NAMALWA (cell line): ENCODE data around the gene ARPP19.
"Not testable (repeated sequence)": the region's sequence is repeated elsewhere in the genome, so short reads cannot be mapped to it uniquely, and the experiment has no call there.

Source experiments
- DNase-seq: peaks from one replicate; pipeline ENCODE4 v3.0.0-alpha.2; 2015; ENCODE audit warnings: low spot score

Gene ARPP19, protein sequence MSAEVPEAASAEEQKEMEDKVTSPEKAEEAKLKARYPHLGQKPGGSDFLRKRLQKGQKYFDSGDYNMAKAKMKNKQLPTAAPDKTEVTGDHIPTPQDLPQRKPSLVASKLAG

DNA sequence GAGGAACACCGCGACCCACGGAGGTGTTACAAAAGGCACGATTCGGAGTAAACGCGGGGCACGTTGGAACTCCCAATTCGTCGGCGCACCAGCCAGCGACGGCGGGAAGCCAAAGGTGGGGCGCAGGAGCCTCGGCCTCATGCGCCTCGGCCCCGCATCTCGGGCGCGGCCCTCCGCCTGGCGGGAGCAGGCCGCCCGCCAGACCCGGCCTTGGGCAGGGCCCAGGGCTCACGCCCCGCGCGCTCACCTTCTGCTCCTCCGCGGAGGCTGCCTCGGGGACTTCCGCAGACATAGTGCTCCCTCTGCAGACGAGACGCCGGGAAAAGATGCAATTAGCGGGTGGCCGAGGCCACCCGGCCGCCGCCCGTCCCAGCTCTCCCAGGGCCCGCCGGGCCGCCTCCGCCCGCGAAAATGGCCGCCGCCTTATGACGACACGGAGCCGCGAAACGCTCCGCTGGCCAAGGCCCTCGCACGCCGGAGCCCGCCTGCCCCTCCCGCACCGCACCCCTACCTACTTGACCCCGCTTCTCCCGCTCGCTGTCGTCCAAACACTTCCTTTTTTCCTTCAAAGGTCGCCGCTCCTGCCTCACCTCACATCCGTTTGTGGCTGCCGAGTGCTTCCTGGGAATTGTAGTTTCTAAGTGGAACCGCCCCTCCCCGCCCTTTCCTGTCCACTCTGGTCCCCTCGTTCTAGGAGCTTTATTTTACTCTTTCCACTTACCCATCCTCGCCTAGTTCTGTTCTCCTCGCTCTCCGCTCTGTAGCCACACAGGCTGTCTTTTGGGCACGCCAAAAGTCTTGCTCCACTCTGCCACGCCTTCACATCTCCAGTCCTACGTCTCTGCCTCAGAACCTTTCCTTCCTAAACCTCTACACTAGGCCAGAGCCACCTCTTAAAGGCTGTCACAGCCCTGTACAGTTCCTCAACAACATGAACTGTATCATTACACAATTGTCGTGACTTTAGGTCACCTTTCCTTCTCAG lies at the start of gene ARPP19:
Gene ARPP19 (minus strand): TSS at position 430 of the 985 bp plus-strand sequence. CDS start 138 bp downstream, at position 292.
- peak; percentile 86 for DNase-seq

DNA sequence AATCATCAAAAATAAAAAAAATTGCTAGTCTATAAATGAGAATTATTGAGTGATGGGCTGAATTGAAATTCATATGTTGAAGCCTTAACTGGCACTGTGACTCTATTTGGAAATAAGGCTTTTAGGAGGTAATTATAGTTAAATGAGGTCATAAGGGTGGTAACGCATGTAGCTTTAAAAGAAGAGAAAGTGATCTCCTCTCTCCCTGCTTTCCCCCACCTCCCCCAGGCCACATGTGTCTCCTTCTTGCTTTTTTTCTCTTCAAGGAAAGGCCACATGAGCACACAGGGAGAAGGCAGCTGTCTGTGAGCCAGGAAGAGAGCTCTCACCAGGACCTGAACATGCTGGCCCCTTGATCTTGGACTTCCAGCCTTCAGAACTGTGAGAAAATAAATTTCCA lies 48.2 kb upstream of the ARPP19 start:
- no peak for DNase-seq

DNA sequence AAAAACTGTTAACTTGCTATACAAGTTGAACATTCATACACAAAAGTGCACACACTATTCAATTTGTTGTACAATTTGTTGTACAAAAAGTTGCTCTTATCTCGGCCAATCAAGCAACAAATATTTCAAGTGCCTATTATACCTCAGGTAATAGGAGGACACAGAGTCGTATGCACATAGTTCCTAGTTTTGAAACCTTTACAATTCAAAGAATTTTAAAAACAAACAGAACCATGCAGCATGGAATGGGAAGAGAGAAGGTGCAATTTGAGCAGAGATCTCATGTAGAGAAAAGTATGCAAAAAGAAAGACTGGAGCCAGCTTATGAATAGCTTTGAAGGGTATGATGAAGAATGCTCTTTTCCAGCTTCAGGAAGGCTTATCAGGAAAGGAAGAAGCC lies 46.5 kb upstream of the ARPP19 start:
- DNase-seq = no peak

DNA sequence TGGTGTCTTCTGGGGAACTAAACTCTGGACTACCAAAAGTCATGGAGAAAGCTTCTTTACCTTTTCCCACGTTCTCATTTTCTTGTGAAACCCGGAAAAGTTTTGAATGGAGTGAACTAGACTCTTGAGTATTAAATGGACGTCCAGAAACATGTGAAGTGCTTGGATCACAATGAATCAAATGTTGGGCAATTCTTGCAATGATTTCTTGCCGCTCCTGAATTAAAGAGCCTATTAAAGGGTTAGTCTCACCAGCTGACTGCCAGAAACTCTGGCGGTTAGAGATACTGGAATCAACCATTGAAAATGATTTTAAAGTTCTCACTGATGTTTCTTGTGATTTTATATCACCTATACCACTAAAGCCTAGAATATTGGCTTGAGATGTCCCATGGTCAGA lies 40.8 kb upstream of the ARPP19 start:
- DNase-seq = no peak

DNA sequence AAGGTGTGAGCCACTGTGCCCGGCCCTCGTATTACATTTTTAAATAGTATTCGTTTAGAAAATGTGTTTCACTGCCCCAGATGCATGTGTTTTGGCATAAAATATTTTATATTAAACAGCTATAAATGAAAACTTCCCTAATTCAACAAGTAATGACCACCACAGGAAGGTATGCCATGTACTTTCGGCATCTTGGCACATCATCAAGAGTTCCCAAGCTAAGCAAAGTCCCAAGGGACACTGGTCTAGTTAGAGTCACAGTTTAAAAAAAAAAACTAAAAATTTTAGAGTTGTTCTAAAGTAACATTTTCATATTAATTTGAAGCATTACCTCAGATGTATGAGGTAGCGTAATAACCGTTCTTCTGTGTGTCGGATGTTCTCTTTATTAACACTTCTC lies 15.6 kb upstream of the ARPP19 start:
- DNase-seq = no peak

DNA sequence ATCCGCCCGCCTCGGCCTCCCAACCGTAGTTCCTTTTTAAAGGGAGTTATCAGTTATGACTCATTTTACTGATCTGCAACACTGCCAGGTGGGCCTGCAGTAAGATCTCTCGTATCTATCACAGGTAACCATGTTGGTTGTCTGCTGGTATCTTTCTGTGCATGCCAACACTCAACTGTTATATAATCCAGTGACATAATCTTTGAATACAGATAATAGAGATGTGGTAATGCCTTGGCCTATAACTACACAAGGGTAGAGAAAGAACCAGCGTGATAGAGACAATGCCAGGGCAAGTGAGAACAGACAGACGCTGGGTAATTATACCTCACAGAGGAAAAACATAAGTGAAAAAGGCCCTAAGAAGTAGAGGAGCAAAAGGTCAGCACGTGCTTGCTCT lies 11.0 kb upstream of the ARPP19 start:
- DNase-seq = no peak

DNA sequence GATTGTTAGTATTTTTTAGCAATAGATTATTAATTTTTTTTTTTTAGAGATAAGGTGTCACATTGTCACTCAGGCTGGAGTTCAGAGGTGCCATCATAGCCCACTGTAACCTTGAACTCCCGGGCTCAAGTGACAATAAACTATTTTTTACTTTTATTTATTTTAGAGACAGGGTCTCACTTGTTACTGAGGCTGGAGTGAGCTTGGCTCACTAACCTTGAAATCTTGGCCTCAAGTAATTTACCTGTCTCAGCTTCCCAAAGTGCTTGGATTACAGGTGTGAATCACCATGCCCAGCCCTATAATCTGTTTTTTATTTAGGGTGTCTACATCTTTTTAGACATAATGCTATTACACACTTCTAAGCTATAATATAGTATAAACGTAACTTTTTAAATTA lies 7.9 kb upstream of the ARPP19 start:
- DNase-seq = no peak

DNA sequence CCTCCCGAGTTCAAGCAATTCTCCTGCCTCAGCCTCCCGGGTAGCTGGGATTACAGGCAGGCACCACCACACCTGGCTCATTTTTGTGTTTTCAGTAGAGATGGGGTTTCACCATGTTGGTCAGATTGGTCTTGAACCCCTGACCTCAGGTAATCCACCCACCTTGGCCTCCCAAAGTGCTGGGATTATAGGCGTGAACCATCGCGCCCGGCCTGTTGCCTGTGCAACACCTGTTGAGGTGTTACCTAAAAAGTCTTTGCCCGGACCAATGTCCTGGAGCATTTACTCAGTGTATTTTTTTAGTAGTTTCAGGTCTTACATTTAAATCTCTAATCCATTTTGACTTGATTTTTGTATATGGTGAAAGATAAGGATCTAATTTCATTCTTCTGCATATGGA lies 6.7 kb upstream of the ARPP19 start:
- DNase-seq = not testable (repeated sequence)

DNA sequence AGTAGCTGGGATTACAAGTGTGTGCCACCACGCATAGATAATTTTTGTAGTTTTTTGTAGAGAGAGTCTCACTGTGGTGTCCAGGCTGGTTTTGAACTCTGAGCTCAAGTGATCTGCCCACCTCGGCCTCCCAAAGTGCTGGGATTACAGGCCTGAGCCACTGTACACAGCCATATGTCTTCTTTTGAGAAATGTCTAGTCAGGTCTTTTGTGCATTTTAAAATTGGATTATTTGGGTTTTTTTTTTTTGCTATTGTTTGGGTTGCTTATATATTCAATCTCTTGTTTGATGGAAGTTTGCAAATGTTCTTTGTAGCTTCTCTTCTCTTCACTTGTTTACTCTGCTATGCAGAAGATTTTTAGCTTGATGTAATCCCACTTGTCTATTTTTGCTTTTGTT lies 6.2 kb upstream of the ARPP19 start:
- DNase-seq = no peak

DNA sequence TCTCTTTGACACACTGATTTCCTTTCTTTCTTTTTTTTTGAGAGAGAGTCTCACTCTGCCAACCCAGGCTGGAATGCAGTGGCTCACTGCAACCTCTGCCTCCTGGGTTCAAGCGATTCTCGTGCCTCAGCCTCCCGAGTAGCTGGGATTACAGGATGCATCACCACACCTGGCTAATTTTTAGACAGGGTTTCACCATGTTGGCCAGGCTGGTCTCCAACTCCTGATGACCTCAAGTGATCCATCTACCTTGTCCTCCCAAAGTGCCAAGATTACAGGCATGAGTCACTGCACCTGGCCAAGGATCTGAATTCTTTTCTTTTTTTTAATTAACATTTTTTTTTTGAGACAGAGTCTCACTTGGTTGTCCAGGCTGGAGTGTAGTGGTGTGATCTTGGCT lies 5.8 kb upstream of the ARPP19 start:
- DNase-seq = not testable (repeated sequence)

DNA sequence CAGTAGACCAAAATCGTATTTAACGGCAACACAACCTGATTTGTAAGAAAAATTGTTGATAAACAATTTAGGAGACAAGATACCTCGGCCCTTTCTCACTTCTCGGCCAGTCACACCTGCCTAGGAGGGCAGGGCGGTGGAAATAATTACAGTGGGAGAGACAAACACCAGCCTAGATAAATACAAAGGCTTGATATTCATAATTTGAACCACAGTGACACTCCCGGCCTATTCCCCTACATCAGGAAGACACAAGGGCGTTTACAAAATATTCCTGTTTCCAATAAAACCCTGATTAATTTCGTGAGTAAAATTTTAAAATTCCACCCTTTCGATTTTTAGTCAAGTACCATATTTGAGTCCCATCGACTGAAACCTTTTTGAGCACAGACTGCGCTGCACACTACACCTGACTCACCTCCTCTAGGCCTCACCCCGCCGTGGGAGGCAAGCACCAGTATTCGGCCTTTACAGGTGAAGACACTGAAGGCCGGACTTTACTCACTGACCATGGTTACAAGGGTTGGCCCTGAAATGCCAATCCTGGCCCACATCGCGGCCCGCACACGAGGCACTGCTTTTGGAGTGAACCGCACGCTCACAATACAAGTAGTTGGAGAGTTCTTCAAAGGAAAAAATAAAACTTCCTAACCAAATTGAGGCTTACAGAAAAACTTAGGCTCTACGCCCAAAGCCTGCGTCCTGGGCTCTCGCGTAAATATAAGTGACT lies 794 bp downstream of the ARPP19 start:
- peak; percentile 49 for DNase-seq

DNA sequence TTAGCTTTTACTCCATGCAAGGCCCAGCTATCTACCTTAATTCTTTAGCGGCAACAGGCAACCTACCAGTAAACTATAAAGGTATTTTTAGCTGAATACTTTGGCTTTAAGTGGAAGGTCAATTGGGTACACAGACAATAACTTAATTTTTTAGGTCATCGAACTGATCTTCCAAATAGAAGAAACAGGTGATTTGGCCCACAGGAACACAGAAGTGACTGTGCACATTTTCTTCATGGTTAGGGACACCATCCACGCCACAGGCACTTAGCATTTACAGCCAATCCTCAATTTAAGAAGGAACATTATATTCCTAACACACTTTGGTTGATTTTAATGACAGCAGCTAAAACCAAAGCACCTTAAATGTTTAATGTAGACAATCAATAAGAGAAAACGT lies 1.9 kb downstream of the ARPP19 start:
- DNase-seq = no peak

DNA sequence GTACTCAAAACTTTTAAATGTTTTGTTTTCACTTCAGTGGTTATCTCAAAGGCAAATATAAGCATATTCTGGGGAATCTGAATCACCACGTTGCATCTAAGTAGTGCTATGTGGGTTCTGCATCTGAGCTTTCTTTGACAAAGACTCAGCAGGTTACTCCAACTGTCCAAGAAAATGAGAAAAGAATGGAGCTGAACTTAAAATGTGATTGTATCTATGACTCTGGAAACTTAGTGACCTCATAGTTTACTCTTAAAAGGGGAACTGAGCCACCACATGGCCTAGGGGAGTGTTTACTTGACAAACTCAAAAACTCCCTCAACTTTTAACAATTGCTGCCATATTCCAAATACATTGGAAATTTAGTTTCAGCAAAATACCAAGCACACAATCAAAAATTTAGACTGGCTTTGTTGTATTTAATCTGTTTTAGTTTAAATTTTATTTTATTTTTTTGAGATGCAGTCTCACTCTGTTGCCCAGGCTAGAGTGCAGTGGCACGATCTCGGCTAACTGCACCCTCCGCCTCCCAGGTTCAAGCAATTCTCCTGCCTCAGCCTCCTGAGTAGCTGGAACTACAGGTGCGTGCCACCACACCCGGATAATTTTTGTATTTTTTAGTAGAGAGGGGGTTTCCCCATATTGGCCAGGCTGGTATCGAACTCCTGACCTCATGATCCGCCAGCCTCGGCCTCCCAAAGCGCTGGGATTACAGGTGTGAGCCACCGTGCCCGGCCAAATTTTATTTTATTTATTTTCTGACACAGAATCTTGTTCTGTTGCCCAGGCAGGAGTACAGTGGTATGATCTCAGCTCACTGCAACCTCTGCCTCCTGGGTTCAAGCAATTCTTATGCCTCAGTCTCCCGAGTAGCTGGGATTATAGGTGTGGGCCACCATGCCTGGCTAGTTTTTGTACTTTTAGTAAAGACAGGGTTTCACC lies 3.1 kb downstream of the ARPP19 start:
- DNase-seq = peak; percentile 55

DNA sequence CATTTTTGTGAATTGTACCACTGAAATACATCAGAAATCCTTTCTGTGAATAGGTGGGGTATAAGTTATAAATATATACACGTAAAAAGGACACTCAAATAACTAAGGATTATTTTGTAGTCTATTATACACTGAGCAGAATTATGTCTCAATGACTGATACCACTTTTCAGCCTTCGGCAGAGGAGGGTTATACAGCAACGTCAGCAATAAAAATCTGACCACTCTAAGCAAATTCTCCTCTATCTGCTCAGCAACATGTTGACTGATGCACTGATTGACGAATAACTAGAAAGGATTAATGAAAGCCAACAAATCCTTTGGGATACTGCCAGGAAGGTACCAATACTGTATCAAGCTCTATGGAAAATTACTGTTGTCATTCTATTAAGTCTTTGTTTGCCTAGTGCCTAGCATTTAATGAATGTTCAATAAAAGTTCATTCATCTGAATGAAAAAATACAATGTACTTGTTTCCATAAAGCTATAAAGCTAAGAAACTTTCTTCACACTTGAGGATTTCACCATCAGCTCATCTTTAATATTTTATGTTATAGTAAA lies 5.2 kb downstream of the ARPP19 start:
- DNase-seq = no peak

DNA sequence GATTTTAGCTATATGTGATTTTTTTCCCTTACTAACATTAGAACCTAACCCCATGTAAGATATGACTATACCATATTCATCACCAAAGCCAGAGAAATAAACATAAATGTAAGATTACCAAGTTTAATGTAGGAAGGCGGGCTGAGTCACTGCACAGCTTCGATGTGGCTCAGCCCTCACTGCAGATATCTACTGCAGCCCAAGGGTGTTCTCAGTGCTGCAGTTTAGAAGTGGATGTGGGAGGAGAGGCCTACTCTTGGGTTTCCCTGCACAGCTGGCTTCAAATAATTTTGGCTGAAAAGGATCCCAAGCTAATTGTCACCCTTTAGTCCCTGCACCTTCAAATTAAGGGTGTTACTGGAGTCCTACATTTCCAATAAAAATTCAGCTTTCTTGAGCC lies 9.3 kb downstream of the ARPP19 start:
- DNase-seq = no peak

DNA sequence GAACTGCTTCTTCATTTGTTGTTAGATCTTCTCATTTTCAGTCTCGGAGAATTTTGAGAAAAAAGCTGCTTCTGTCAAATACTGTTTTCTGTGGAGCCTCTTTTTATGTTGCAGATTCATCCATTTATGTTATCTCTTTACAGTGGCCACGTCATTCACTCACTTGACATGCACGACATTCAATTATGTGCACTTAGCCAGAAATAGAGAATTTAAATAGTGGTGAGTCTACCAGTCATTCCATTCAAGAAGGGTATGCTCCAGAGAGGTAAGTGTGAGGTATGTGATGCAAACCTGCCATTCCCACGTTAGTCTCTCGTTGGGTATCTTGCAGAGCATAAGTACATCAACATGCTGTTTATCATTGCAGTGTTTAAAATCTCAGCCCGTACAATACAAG lies 9.8 kb downstream of the ARPP19 start:
- DNase-seq = no peak

DNA sequence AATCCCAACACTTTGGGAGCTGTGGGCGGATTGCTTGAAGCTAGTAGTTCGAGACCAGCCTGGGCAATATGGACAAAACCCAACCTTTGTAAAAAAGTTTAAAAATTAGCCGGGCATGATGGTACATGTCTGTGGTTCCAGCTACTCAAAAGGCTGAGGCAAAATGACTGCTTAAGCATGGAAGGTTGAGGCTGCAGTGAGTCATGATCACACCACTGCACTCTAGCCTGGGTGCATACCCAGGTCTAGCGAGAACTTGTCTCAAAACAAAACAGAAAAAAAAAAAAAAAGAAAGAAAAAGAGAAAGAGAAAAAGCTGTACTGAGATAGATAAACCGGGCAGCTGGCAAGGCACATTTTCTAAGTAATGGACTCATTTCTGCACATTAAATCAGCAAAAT lies 10.6 kb downstream of the ARPP19 start:
- no peak for DNase-seq

DNA sequence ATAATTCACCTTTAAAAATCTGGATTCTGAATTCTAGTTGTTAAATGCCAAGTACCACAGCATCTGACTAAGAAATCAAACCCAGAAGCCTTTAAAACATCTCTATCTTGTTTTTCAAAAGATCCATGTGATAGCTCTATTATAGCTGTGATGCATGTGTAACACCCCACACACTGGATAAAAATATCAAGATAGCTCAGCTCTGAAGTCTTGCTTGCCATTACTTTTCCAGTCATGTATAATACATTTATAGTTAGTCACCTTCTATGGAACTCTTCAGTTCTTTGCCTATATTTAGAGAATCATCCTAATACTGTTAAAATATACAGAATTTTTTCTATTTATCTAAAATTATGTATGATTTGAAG lies 11.6 kb downstream of the ARPP19 start:
- DNase-seq = no peak

DNA sequence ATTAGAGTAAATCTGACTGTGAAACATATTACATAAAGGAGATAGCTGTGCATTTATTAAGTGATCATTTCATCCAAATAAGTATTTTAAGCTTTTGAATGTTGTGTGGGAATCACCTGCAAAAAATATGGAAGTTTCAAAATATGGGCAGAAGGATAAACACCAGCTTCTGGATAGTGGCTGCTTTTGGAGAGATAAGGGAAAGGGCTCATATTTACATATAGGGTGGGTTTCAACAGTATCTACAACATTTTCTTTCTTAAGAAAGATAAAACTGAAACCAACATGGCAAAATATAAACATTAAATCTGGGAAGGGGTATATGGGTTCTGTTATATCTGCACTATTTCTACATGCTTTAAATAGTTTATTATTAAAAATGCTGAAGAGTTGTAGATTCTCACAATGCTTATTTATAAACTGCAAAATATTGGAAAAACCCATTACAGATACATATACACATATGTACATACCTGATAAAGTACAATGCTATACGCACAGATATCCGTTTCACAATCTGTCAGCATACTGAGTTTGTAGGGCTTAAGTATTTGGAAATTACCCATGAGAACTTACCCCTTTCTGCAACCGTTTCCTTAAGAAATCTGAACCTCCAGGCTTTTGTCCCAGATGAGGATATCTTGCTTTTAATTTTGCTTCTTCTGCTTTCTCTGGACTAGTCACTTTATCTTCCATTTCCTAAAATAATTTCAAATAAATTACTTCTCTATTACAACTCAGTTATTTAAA lies 12.1 kb downstream of the ARPP19 start:
- no peak for DNase-seq

DNA sequence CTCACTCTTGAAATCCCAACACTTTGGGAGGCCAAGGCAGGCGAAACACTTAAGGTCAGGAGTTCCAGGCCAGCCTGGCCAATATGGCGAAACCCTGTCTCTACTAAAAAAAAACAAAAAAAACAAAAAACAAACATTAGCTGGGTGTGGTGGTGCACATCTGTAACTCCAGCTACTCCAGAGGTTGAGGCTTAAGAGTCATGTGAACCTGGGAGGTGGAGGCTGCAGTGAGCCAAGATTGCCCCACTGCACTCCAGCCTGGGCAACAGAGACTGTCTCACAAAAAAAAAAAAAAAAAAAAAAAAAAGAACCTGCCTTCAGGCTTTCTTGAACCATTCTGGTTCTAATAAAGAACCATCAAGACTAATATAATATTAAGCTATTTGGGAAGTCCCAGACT lies 16.5 kb downstream of the ARPP19 start:
- no peak for DNase-seq

DNA sequence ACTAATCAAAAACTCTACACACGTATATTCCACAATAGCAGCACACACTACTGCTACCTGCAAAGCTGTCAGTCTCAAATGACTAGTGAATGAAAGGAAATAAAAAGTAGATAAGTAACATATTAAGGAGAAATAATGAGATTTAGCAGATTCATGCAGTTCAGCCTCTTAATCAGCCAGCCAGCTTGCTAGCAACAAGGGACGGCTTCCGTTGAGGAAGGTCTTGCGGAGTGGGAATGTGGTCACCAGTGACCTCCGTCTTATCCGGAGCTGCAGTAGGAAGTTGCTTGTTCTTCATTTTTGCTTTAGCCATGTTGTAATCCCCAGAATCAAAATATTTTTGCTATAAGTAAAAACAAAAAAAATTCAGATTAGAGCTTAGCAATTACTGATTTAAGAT lies 17.1 kb downstream of the ARPP19 start:
- no peak for DNase-seq
